A549 (cell line): Measurements from ENCODE around the gene CCDC12.

Experiments
- RCOR1 ChIP-seq: fragments of 150-350 bp; IDR thresholded peaks from 2 replicates; pipeline ENCODE4 v1.6.1; 2014; ENCODE audit warnings: antibody characterized with exemption, low read length, low read depth
- RNF2 ChIP-seq: fragments of 200-600 bp; sonication (generic); IDR thresholded peaks from 2 replicates; pipeline ENCODE4 v1.6.1; 2016; ENCODE audit warnings: low read depth, mild to moderate bottlenecking, antibody characterized with exemption, moderate library complexity, borderline replicate concordance
- TF ChIP-seq, protein P1 (sequence below): fragments of >200 bp; sonication (Bioruptor Twin); formaldehyde crosslinking; IDR thresholded peaks from 3 replicates; pipeline ENCODE4 v1.5.1; 2016
- TF ChIP-seq, protein P2 (sequence below): fragments of 150-350 bp; IDR thresholded peaks from 2 replicates; pipeline ENCODE4 v1.6.1; 2014; ENCODE audit warnings: low read depth, mild to moderate bottlenecking, low read length
- TF ChIP-seq, protein P3 (sequence below): fragments of 200-600 bp; sonication (generic); IDR thresholded peaks from 2 replicates; pipeline ENCODE4 v1.6.1; 2016; ENCODE audit warnings: antibody characterized with exemption, mild to moderate bottlenecking, moderate library complexity

DNA sequence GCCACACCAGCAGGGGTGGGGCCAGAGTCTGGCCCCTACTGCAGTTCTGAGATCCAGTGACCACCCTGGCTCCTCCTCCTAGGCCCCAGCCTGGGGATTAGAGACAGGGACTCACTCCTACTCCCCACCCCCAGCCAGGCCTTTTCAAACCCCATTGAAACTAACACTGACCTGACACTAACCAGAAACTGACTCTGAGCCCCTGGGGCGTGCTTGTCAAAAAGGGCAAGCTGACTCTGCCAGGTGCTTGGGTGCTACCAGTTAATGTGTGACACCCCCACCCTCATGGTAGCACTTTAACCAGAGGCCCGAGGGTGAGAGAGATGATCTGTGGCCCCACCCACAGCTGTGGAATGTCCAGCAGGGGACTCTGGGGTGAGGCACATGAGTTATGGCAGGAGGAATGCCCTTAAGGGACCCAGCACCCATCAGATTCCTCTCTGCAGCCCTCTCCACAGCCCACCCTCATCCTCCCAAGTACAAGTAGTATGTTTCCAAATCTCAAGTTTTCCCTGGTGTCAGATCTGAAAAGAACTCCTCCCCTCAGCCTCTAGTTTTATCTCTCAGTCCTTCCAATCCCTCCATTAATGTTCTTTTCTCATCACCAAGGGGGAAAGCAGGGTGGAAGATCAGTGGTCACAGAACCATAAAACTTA is 97.6 kb downstream of the CCDC12 start:
- TF ChIP-seq RCOR1 = no peak
- TF ChIP-seq, protein P1, sequence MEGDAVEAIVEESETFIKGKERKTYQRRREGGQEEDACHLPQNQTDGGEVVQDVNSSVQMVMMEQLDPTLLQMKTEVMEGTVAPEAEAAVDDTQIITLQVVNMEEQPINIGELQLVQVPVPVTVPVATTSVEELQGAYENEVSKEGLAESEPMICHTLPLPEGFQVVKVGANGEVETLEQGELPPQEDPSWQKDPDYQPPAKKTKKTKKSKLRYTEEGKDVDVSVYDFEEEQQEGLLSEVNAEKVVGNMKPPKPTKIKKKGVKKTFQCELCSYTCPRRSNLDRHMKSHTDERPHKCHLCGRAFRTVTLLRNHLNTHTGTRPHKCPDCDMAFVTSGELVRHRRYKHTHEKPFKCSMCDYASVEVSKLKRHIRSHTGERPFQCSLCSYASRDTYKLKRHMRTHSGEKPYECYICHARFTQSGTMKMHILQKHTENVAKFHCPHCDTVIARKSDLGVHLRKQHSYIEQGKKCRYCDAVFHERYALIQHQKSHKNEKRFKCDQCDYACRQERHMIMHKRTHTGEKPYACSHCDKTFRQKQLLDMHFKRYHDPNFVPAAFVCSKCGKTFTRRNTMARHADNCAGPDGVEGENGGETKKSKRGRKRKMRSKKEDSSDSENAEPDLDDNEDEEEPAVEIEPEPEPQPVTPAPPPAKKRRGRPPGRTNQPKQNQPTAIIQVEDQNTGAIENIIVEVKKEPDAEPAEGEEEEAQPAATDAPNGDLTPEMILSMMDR = no peak
- TF ChIP-seq, protein P2, sequence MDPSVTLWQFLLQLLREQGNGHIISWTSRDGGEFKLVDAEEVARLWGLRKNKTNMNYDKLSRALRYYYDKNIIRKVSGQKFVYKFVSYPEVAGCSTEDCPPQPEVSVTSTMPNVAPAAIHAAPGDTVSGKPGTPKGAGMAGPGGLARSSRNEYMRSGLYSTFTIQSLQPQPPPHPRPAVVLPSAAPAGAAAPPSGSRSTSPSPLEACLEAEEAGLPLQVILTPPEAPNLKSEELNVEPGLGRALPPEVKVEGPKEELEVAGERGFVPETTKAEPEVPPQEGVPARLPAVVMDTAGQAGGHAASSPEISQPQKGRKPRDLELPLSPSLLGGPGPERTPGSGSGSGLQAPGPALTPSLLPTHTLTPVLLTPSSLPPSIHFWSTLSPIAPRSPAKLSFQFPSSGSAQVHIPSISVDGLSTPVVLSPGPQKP = no peak
- TF ChIP-seq, protein P3, sequence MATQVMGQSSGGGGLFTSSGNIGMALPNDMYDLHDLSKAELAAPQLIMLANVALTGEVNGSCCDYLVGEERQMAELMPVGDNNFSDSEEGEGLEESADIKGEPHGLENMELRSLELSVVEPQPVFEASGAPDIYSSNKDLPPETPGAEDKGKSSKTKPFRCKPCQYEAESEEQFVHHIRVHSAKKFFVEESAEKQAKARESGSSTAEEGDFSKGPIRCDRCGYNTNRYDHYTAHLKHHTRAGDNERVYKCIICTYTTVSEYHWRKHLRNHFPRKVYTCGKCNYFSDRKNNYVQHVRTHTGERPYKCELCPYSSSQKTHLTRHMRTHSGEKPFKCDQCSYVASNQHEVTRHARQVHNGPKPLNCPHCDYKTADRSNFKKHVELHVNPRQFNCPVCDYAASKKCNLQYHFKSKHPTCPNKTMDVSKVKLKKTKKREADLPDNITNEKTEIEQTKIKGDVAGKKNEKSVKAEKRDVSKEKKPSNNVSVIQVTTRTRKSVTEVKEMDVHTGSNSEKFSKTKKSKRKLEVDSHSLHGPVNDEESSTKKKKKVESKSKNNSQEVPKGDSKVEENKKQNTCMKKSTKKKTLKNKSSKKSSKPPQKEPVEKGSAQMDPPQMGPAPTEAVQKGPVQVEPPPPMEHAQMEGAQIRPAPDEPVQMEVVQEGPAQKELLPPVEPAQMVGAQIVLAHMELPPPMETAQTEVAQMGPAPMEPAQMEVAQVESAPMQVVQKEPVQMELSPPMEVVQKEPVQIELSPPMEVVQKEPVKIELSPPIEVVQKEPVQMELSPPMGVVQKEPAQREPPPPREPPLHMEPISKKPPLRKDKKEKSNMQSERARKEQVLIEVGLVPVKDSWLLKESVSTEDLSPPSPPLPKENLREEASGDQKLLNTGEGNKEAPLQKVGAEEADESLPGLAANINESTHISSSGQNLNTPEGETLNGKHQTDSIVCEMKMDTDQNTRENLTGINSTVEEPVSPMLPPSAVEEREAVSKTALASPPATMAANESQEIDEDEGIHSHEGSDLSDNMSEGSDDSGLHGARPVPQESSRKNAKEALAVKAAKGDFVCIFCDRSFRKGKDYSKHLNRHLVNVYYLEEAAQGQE = no peak
- no peak for TF ChIP-seq RNF2
